Mesothelial cell of epicardium (in vitro differentiated cells): ENCODE results near the gene WIZ. TPM values are rescaled to one million over a fixed set of nuclear protein-coding genes. Genes with fewer than 3 reads are reported as not detected.

Source experiments
- DNase-seq, 2 experiments: peaks; one replicate each; pipeline ENCODE4 v3.0.0; 2021; ENCODE audit warnings: low spot score in 2 of 2; ENCODE audit not compliant: unreplicated experiment in 2 of 2
- H3K27ac Mint-ChIP-seq: 2 replicates; pipeline ENCODE4 v1.8.0; 2021; ENCODE audit warnings: mixed read lengths
- H3K27me3 Mint-ChIP-seq: 2 replicates; pipeline ENCODE4 v1.8.0; 2021; ENCODE audit warnings: low read depth, mixed read lengths
- H3K36me3 Mint-ChIP-seq: 2 replicates; pipeline ENCODE4 v1.8.0; 2021; ENCODE audit warnings: mixed read lengths
- H3K4me1 Mint-ChIP-seq: 2 replicates; pipeline ENCODE4 v1.8.0; 2021; ENCODE audit warnings: mixed read lengths
- H3K4me3 Mint-ChIP-seq: 2 replicates; pipeline ENCODE4 v1.8.0; 2021; ENCODE audit warnings: mild to moderate bottlenecking, moderate library complexity, mixed read lengths
- H3K9me3 Mint-ChIP-seq: 2 replicates; pipeline ENCODE4 v1.8.0; 2021; ENCODE audit warnings: mixed read lengths
- CTCF ChIP-seq: fragments of 200-600 bp; sonication (generic); IDR thresholded peaks from one replicate; pipeline ENCODE4 v1.5.0; 2021; ENCODE audit warnings: antibody characterized with exemption; ENCODE audit not compliant: unreplicated experiment
- total RNA-seq: library from RNA; stranded (reverse); gene quantifications from 3 replicates; pipeline ENCODE4 v1.2.1, GENCODE V29; 2021

WIZ gene
- total RNA-seq, 1 donor from 2014 or later = 57.5 TPM

- H3K27me3 Mint-ChIP-seq = peaks cover 4% of the 10 kb centered on the region
Observed at GRCh38 chr19:15445807-15446376, 3.9 kb downstream of the WIZ start.

GRCh38 chr19:15445227-15445605, 4.5 kb downstream of the WIZ start:
- H3K9me3 Mint-ChIP-seq = no peaks in the 10 kb centered on the region

More at GRCh38 chr19:15445807-15446376, 3.9 kb downstream of the WIZ start:
- DNase-seq = no peak
- Mint-ChIP-seq H3K27ac (no peak overlapping the region), H3K4me3 (no peak overlapping the region), H3K4me1 (peaks cover 8% of the 10 kb centered on the region), H3K36me3 (peaks cover 4% of the 10 kb centered on the region), H3K9me3 (no peaks in the 10 kb centered on the region)
- TF ChIP-seq CTCF = no peak

GRCh38 chr19:15444505-15445226, 5.1 kb downstream of the WIZ start:
- H3K9me3 Mint-ChIP-seq = no peaks in the 10 kb centered on the region
- no peak overlapping the region for H3K4me3 Mint-ChIP-seq
- H3K4me1 Mint-ChIP-seq = peaks cover 6% of the 10 kb centered on the region
- no peaks in the 10 kb centered on the region for H3K27me3 Mint-ChIP-seq
- H3K36me3 Mint-ChIP-seq = peaks cover 4% of the 10 kb centered on the region
- H3K27ac Mint-ChIP-seq = no peak overlapping the region
- no peak for DNase-seq
- TF ChIP-seq CTCF = no peak

More at GRCh38 chr19:15445227-15445605, 4.5 kb downstream of the WIZ start:
- no peak overlapping the region for H3K27ac Mint-ChIP-seq
- H3K4me1 Mint-ChIP-seq = peaks cover 6% of the 10 kb centered on the region
- H3K4me3 Mint-ChIP-seq = no peak overlapping the region
- TF ChIP-seq CTCF = no peak
- H3K27me3 Mint-ChIP-seq = no peaks in the 10 kb centered on the region
- H3K36me3 Mint-ChIP-seq = peaks cover 4% of the 10 kb centered on the region
- no peak for DNase-seq

- no peak for TF ChIP-seq CTCF
- H3K4me3 Mint-ChIP-seq = no peak overlapping the region
- H3K9me3 Mint-ChIP-seq = no peaks in the 10 kb centered on the region
- H3K4me1 Mint-ChIP-seq = peaks cover 5% of the 10 kb centered on the region
- no peak overlapping the region for H3K27ac Mint-ChIP-seq
- DNase-seq = no peak
- H3K27me3 Mint-ChIP-seq = no peaks in the 10 kb centered on the region
- peaks cover 4% of the 10 kb centered on the region for H3K36me3 Mint-ChIP-seq
Observed at GRCh38 chr19:15443838-15444237, 5.9 kb downstream of the WIZ start.

- no peaks in the 10 kb centered on the region for H3K4me1 Mint-ChIP-seq
- no peak for DNase-seq
- H3K27ac Mint-ChIP-seq = no peak overlapping the region
Observed at GRCh38 chr19:15443325-15443724, 6.4 kb downstream of the WIZ start.

More at GRCh38 chr19:15443325-15443724, 6.4 kb downstream of the WIZ start:
- H3K27me3 Mint-ChIP-seq = no peaks in the 10 kb centered on the region
- no peak for TF ChIP-seq CTCF
- H3K9me3 Mint-ChIP-seq = no peaks in the 10 kb centered on the region
- no peak overlapping the region for H3K4me3 Mint-ChIP-seq
- peaks cover 4% of the 10 kb centered on the region for H3K36me3 Mint-ChIP-seq
